ENCODE data around the gene SACS.

- TF ChIP-seq CTCF (IDR thresholded peaks at IDR 0.05) (no peak), EP300 (IDR thresholded peaks at IDR 0.05) (no peak), POLR2A (IDR thresholded peaks at IDR 0.05) (no peak)
Measured at GRCh38 chr13:23347601-23348000, 85.9 kb downstream of the SACS start.

Measured in gastroesophageal sphincter (tissue), 3 donors.